Stimulated activated CD4-positive, alpha-beta T cell treated with anti-CD3 and anti-CD28 coated beads, Interleukin-4, amount 100 ng/mL, for 1 hour (primary cell): ENCODE data around the gene ANKDD1A.

Experiments used
- DNase-seq: peaks from one replicate; pipeline ENCODE4 v3.0.0-alpha.2; 2020

The ANKDD1A gene

GRCh38 chr15:64926661-64927060 is 15.0 kb downstream of the ANKDD1A start:
- no peak for DNase-seq

GRCh38 chr15:64928626-64929220 is 17.0 kb downstream of the ANKDD1A start:
- DNase-seq, result no peak

DNA sequence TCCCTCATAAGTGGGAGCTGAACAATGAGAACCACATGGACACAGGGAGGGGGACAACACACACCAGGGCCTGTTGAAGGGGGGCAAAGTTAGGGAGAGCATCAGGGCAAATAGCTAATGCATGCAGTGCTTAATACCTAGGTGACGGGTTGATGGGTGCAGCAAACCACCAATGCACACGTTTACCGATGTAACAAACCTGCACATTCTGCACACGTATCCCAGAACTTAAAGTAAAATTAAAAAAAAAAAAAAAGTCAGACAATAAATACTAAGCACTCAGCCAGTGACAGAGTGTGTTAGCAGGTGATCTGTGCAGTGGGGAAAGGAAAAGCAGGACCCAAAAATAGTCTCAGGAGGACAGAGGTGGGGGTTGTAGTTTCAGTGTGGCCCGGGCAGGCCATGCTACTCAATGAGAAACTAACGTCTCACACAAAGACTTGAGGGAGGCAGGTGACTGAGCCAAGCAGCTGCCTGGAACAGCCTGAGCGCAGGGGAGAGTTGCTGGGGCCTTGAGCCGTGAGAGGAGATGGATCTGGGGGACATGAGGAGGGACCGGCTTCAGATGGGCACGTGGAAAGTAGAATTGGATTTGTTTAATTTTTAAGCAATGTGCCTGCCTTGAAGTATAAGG is 18.4 kb downstream of the ANKDD1A start:
- DNase-seq, result no peak

GRCh38 chr15:64930778-64931371 is 19.2 kb downstream of the ANKDD1A start:
- no peak for DNase-seq

DNA sequence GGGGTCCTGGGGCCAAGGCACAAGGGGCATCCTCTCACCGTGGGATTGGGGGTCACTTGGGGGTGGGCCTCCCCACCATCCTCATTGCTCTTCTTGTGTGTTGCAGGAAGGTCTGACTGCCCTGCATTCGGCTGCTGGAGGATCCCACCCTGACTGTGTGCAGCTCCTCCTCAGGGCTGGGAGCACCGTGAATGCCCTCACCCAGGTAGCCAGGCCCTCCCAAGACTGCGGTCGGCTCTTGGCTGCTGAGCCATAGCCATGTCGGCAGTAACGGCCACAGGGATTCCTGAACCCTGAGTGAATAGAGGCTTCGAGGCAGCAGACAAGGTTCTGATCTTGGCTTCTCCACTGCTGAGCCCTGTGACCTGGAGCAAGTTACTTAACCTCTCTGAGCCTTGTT is 19.7 kb downstream of the ANKDD1A start:
- no peak for DNase-seq

DNA sequence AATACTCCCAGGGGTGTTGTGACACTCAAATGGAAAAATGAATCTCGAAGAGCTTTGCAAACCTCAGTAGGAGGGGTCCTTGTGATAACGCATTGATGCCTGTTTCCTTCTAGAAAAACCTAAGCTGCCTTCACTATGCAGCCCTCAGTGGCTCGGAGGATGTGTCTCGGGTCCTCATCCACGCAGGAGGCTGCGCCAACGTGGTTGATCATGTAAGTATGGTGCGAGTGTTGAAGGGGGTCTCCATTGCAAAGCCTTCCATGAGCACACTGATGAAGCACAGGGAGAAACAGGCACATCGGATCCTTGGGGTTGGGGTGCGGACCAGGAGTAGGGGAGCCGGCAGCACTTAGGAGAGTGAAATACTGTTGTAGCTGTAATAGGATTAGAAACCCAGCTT is 22.3 kb downstream of the ANKDD1A start:
- DNase-seq, result no peak

DNA sequence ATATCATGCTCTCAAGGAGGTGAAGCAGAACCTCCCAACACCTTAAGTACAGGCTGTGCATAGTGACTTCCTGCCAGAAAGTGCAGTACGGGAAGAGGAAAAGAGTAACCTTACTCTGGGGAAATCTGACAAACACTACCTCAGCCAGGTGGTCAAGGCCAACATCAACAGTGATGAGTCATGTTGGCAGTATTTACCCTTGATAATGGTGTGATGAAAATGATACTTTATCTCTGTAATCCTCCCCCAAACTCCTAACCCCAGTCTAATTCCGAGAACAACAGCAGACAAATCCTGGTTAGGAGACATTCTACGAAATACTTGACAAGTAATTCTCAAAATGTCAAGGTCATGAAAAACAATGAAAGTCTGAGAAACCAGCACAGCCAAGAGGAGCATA is 26.5 kb downstream of the ANKDD1A start:
- no peak for DNase-seq

DNA sequence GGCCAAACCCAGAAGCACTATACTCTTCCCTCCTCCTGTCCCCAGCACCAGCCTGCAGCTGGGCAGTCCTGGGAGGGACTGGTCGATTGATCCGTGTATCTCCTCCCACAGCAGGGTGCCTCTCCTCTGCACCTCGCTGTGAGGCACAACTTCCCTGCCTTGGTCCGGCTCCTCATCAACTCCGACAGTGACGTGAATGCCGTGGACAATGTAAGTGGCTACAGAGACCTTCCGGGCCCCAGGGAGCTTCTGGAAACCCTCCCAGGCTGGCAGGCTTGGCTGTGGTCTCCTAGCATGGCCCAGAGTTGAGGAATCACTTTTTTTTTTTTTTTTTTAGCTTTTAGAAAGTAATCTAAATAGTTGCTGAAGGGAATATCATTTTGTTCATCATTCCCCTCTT is 30.7 kb downstream of the ANKDD1A start:
- no peak for DNase-seq

DNA sequence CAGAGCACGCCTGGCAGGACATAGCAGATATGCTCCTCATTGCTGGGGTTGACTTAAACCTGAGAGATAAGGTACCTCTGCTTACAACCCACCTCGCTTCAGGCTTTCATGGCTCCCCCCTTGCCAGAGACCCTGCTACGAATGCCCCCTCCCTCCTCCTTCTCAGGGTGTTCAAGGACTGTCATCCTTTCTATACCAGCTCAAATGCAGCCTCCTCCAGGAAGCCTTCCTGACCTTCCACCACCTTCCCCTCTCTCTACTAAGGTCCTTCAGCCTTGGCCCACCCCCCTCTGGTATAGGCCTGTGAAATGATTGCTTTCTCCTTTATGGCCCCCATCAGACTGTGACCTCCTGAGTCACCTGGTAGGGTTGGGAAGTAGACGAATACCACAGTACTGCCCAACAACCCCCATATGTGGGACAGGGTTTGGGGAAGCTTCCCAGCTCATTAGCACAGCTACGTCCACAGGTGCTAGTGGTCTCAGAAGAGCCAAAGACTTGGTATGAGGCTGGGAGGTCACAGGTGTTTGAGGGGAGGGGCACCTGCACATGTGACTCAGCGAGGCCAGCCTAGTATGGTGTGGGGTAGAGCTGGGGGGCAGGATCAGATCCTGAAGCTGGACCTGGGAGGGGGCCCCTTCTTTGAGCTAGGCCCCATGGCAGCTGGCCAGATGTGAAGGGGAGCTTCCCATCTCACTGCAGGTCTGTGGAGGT is 32.0 kb downstream of the ANKDD1A start:
- no peak for DNase-seq

DNA sequence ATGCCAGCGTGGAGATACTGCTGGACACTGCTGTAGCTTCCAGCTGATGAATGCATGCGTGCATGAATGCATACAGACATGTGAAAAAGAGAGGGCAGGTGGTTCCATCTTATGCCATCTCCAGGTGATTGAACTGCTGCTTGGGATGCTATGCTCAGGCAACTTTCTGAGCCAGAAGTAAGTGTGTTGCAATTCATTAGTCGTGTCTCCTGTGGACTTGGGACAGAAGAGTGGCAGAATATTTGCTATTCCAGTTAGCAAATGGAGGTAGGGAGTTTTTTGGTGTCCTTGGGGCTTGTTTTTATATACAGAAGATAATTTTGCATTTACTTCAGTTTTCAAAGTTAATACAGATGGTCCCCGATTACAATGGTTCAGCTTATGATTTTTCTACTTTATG is 33.3 kb downstream of the ANKDD1A start:
- DNase-seq, result no peak

GRCh38 chr15:64947211-64947610 is 35.5 kb downstream of the ANKDD1A start:
- DNase-seq, result no peak

GRCh38 chr15:64948916-64949315 is 37.2 kb downstream of the ANKDD1A start:
- no peak for DNase-seq

- no peak for DNase-seq
Observed at GRCh38 chr15:64949383-64950186, 37.9 kb downstream of the ANKDD1A start.

DNA sequence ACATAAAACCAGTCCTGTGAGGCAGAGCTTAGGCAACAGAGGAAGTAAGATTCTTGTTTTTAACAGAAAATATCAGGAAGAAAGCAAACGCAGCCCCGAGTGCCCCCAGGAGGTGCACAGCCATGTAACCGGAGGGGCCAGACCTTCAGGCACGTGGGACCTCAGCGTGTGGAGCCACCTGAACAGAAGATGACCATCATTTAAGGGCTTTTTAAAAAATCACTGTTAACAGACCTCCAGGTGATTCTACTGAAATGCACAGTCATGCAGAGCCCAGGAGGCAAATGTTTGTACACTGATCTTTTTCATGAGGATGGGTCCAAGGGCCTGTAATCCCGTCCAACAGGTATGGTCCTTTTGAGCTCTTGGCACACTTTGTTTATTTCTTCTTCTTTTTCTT is 39.2 kb downstream of the ANKDD1A start:
- DNase-seq, result no peak

- no peak for DNase-seq
Observed at GRCh38 chr15:64951777-64952418, 40.2 kb downstream of the ANKDD1A start.

DNA sequence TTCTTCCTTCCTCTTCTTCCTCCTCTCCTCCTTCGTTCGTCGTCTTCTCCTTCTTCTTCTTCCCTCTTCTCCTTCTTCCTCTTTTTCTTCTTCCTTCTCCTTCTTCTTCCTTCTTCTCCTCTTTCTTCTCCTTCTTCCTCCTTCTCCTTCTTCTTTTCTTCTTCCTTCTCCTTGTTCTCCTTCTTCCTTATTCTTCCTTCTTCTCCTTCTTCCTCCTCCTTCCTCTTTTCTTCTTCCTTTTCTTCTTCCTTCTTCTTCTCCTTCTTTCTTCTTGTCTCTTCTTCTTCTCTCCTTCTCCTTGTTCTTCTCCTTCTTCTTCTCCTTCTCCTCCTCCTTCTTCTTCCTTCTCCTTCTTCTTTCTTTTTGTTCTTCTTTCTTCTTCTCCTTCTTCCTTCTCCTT is 42.7 kb downstream of the ANKDD1A start:
- DNase-seq, result no peak

DNA sequence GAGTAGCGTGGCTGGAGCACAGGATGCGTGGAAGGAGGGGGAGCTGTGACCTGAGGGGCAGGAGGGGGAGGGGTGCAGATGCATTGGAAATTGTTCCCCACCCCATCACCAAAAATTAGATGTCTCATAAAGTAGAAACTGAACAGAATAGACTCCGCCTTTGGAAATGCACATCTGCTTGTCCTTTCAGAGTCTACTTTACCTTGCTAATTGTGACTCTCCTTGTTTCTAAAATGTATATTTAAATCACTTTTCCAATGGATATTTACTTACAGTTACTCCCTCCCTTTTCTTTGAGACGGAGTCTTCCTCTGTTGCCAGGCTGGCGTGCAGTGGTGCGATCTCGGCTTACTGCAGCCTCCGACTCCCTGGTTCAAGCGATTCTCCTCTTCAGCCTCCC is 47.4 kb downstream of the ANKDD1A start:
- DNase-seq, result no peak

- no peak for DNase-seq
Observed at GRCh38 chr15:64960153-64960552, 48.5 kb downstream of the ANKDD1A start.

DNA sequence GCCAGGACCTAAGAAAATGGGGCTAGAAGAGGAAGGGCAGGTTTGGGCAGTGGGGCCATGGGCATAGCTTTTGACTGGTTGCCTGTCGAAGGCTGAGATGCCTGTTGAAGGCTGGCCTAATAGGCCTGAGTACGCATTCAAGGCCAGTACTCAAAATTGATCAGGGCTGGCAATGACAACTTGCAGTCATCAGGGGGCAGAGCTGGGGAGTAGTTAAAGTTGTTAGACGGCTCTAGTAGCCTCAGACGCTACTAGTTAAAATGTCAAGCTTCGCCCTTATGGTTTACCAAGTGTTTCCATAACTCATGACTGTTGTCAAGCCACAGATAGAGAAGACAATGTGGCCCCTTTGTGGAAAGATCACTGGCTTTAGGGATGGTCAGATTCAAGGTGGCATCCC is 49.3 kb downstream of the ANKDD1A start:
- DNase-seq, result no peak

DNA sequence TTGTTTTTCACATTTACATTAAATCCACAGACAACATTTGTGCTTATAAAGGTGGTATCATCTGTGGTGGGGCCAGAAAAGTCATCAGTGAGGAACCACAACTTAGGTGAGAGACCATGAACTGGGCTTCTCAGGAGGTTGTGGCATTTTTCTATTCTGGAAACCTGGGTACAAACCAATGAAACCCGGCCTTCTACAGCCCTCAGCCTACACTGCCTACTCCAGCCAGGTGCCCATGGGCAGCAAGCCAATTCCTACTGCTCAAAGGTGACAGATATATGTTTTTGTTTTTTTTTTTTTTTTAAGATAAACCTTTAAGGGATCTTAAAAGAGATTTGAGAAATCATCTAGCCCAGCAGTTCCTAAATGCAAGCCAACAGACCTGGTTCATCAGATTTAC is 57.7 kb downstream of the ANKDD1A start:
- no peak for DNase-seq

- DNase-seq, result no peak
Observed at GRCh38 chr15:64970698-64971097, 59.0 kb downstream of the ANKDD1A start.

DNA sequence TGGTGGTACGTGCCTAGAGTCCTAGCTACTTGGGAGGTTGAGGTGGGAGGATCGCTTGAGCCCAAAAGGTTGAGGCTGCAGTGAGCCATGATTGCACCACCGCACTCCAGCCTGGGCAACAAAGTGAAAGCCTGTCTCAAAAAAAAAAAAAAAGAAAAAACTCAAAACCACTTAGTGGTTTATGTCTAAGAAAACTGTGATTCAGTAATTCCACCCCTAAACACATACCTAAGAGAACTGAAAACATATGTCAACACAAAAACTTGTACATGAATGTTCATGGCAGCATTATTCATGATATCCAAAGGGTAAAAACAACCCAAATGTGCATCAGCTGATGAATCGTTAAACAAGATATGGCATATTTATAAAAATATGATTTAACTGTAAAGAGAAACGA is 63.7 kb downstream of the ANKDD1A start:
- DNase-seq, result no peak

GRCh38 chr15:64979252-64979710 is 67.6 kb downstream of the ANKDD1A start:
- no peak for DNase-seq
